ELR (cell line): ENCODE results near the gene CENPX.
A peak's percentile ranks its signal among the peaks of the same experiment; 100 is the strongest.

ENCODE experiments used
- DNase-seq: peaks from one replicate; pipeline ENCODE4 v3.0.0-alpha.2; 2015; ENCODE audit warnings: low read depth

CENPX gene

GRCh38 chr17:81980707-81981343, 41.9 kb downstream of the CENPX start:
- DNase-seq = no peak

- DNase-seq = no peak
Measured at GRCh38 chr17:81980122-81980521, 42.6 kb downstream of the CENPX start.

GRCh38 chr17:81978524-81979298, 44.0 kb downstream of the CENPX start:
- DNase-seq = no peak

GRCh38 chr17:81977211-81977808, 45.4 kb downstream of the CENPX start, which contains the start of gene ASPSCR1:
Gene ASPSCR1, plus strand, starts transcription at chr17:81977629. Its CDS starts 18 bp downstream, at chr17:81977647.
- DNase-seq = peak; percentile 94

GRCh38 chr17:81976332-81977210, 46.1 kb downstream of the CENPX start:
- DNase-seq = no peak

GRCh38 chr17:81973432-81973831, 49.2 kb downstream of the CENPX start:
- no peak for DNase-seq

GRCh38 chr17:81968850-81969812, 53.5 kb downstream of the CENPX start:
- DNase-seq = no peak
